Kidney (tissue), 14 donors: ENCODE data around the gene PPP2R3B. TPM values are rescaled to one million over a fixed set of nuclear protein-coding genes. Genes with fewer than 3 reads are reported as not detected.

Source experiments
- DNase-seq, 5 donors: peaks; one replicate each; pipeline ENCODE4 v3.0.0-alpha.2; 2013 to 2020
- FAIRE-seq: peaks from 2 replicates; lab custom pipeline; 2012; peaks lifted over from hg19 to GRCh38; lab: Jason Lieb, UNC
- H3K27ac ChIP-seq, 2 donors: one replicate each; pipeline ENCODE4 v1.7.0; 2013; ENCODE audit warnings: low read depth in 2 of 2, low read length in 2 of 2, inconsistent platforms in 1 of 2
- H3K27me3 ChIP-seq: one replicate; pipeline ENCODE4 v1.7.1; 2013; ENCODE audit warnings: low read length, inconsistent platforms; ENCODE audit not compliant: control insufficient read depth, insufficient read depth
- H3K36me3 ChIP-seq, 3 donors: one replicate each; pipeline versions ENCODE4 v1.7.0 to v1.7.1; 2013; ENCODE audit warnings: low read length in 3 of 3, control low read depth in 1 of 3, inconsistent platforms in 1 of 3; ENCODE audit not compliant: insufficient read depth in 3 of 3, control insufficient read depth in 2 of 3
- H3K4me1 ChIP-seq, 3 donors: one replicate each; pipeline versions ENCODE4 v1.7.0 to v1.7.1; 2013; ENCODE audit warnings: low read length in 3 of 3, inconsistent platforms in 1 of 3, low read depth in 1 of 3; ENCODE audit not compliant: control insufficient read depth in 2 of 3, insufficient read depth in 2 of 3
- H3K4me3 ChIP-seq, 3 donors: one replicate each; pipeline versions ENCODE4 v1.7.0 to v1.8.1; 2013; ENCODE audit warnings: low read length in 3 of 3, control low read depth in 1 of 3, inconsistent platforms in 1 of 3
- H3K9ac ChIP-seq, 3 donors: one replicate each; pipeline versions ENCODE4 v1.7.0 to v1.7.1; 2013; ENCODE audit warnings: low read length in 3 of 3, control low read depth in 1 of 3, inconsistent platforms in 1 of 3
- H3K9me3 ChIP-seq, 3 donors: one replicate each; pipeline versions ENCODE4 v1.7.0 to v1.7.1; 2013; ENCODE audit warnings: low read length in 3 of 3, control low read depth in 1 of 3, inconsistent platforms in 1 of 3; ENCODE audit not compliant: control insufficient read depth in 2 of 3, insufficient read depth in 1 of 3
- CTCF ChIP-seq: IDR thresholded peaks from 3 replicates; pipeline ENCODE4 v1.5.1; 2012; ENCODE audit warnings: mild to moderate bottlenecking, moderate library complexity, borderline replicate concordance; ENCODE audit not compliant: insufficient read depth; ENCODE audit errors: extremely low read depth
- intact Hi-C: fragments of 100-400 bp; cut with DNase I; formaldehyde crosslinking; loops from one replicate; pipeline ENCODE4 v1.11.1; 2022
- polyA plus RNA-seq: library from polyadenylated mRNA; stranded (reverse); fragments of 350-450 nt; fragmentation: Illumina TruSeq; extraction: RNeasy Lipid Tissue Mini Kit (QIAGEN cat#74804); gene quantifications from one replicate; pipeline ENCODE4 v1.2.3, GENCODE V29; 2014; ENCODE audit warnings: low read depth, low replicate concordance; ENCODE audit not compliant: insufficient read depth
- total RNA-seq: library from RNA; stranded (reverse); fragmentation: NEBNext Ultra II Directional; extraction: Animal tissue kit (Norgen Biotek cat#: 25700); gene quantifications from one replicate; pipeline ENCODE4 v1.2.1, GENCODE V29; 2021
- donor health status: control.
- donor health status: control.
- donor health status: control.
- donor health status: control.
- donor health status: control.
- donor health status: DM: yes; HTN: yes; CAD: no.
- donor health status: Normal renal cell carcinoma (clear cell type).

The PPP2R3B gene
- total and polyA plus RNA-seq, 2 donors from 2014 or later: 14.1 to 14.4 TPM

GRCh38 chrX:355329-356050 is 31.2 kb downstream of the PPP2R3B start:
- H3K36me3 ChIP-seq: peaks cover 0 to 3% (median 0%) of the 10 kb centered on the region in 3 donors
- DNase-seq: peak in 1 of 5 donors; percentile 35
- H3K9ac ChIP-seq: no peak overlapping the region
- intact Hi-C loops: no loop called here
- no peak overlapping the region for H3K4me3 ChIP-seq
- no peak for TF ChIP-seq CTCF
- H3K9me3 ChIP-seq: peaks cover 0 to 2% (median 0%) of the 10 kb centered on the region in 3 donors
- H3K4me1 ChIP-seq: no peaks in the 10 kb centered on the region
- H3K27ac ChIP-seq: no peak overlapping the region
- H3K27me3 ChIP-seq: no peaks in the 10 kb centered on the region
- no peak for FAIRE-seq

GRCh38 chrX:353566-354535 is 32.9 kb downstream of the PPP2R3B start:
- H3K9me3 ChIP-seq: no peaks in the 10 kb centered on the region
- peak in 1 of 5 donors; percentile 66 for DNase-seq
- intact Hi-C loops: no loop called here
- H3K9ac ChIP-seq: no peak overlapping the region
- H3K4me1 ChIP-seq: no peaks in the 10 kb centered on the region
- no peaks in the 10 kb centered on the region for H3K36me3 ChIP-seq
- no peaks in the 10 kb centered on the region for H3K27me3 ChIP-seq
- no peak for TF ChIP-seq CTCF
- no peak for FAIRE-seq
- H3K4me3 ChIP-seq: no peak overlapping the region
- no peak overlapping the region for H3K27ac ChIP-seq

- H3K4me1 ChIP-seq: no peaks in the 10 kb centered on the region
- intact Hi-C loops: no loop called here
- no peak for TF ChIP-seq CTCF
- H3K27ac ChIP-seq: no peak overlapping the region
- FAIRE-seq: no peak
- H3K36me3 ChIP-seq: no peaks in the 10 kb centered on the region
- no peak overlapping the region for H3K9ac ChIP-seq
- DNase-seq: peak in 1 of 5 donors; percentile 56
- H3K9me3 ChIP-seq: no peaks in the 10 kb centered on the region
- no peak overlapping the region for H3K4me3 ChIP-seq
- H3K27me3 ChIP-seq: no peaks in the 10 kb centered on the region
Observed at GRCh38 chrX:352582-353314, 34.0 kb downstream of the PPP2R3B start.
